Upper lobe of left lung (tissue), 6 donors: ENCODE measurements around the gene PTPRK. TPM values are rescaled to one million over a fixed set of nuclear protein-coding genes. Genes with fewer than 3 reads are reported as not detected.

ENCODE experiments used
- ATAC-seq, 2 donors: fragments of 200-7000 bp; cut with Tn5 transposase; one replicate each; pipeline ENCODE4 v1.9.1; 2022; ENCODE audit warnings: mild to moderate bottlenecking in 2 of 2, moderate library complexity in 2 of 2; ENCODE audit not compliant: low FRiP score in 2 of 2
- DNase-seq, 2 donors: peaks; one replicate each; pipeline ENCODE4 v3.0.0-alpha.2; 2019 to 2020
- H3K27ac ChIP-seq, 4 donors: fragments of 200-600 bp; sonication (generic); one replicate each; pipeline ENCODE4 v1.5.1; 2016 to 2019
- H3K27me3 ChIP-seq, 4 donors: fragments of 200-600 bp; sonication (generic); one replicate each; pipeline ENCODE4 v1.5.1; 2017 to 2019
- H3K36me3 ChIP-seq, 4 donors: fragments of 200-600 bp; sonication (generic); one replicate each; pipeline ENCODE4 v1.5.1; 2016 to 2019
- H3K4me1 ChIP-seq, 4 donors: fragments of 200-600 bp; sonication (generic); one replicate each; pipeline ENCODE4 v1.5.1; 2018 to 2019
- H3K4me3 ChIP-seq, 4 donors: fragments of 200-600 bp; sonication (generic); one replicate each; pipeline ENCODE4 v1.5.1; 2017 to 2019; ENCODE audit warnings: mild to moderate bottlenecking in 2 of 4, moderate library complexity in 1 of 4
- H3K9me3 ChIP-seq, 4 donors: fragments of 200-600 bp; sonication (generic); one replicate each; pipeline ENCODE4 v1.5.1; 2018 to 2019
- CTCF ChIP-seq, 6 experiments: fragments of 450-650 bp in 4 of 6; fragments of 200-600 bp in 2 of 6; sonication (generic) in 2 of 6; IDR thresholded peaks; one replicate each; pipeline ENCODE4 v1.5.1; 2016 to 2019; ENCODE audit warnings: antibody characterized with exemption in 6 of 6
- EP300 ChIP-seq, 4 donors: sonication (generic); formaldehyde crosslinking; IDR thresholded peaks; one replicate each; pipeline ENCODE4 v1.5.1; 2017; ENCODE audit warnings: antibody characterized with exemption in 4 of 4, control low read depth in 2 of 4
- POLR2A ChIP-seq, 4 donors: fragments of 450-650 bp; IDR thresholded peaks; one replicate each; pipeline ENCODE4 v1.5.1; 2016 to 2017; ENCODE audit warnings: antibody characterized with exemption in 4 of 4, mild to moderate bottlenecking in 2 of 4
- POLR2AphosphoS5 ChIP-seq, 2 donors: sonication (generic); formaldehyde crosslinking; IDR thresholded peaks; one replicate each; pipeline ENCODE4 v1.5.1; 2017; ENCODE audit warnings: antibody characterized with exemption in 2 of 2
- WGBS, 2 donors: methylation state at CpG; one replicate each; pipeline ENCODE4 v1.1.5; 2017 to 2018; 5-methylcytosine and 5-hydroxymethylcytosine counted together
- total RNA-seq, 6 donors: library from RNA; depleted of rRNA in 4 of 6; stranded (reverse); fragments of >200 nt in 4 of 6; gene quantifications; one replicate each; pipeline versions ENCODE4 v1.1.0 to v1.2.1, GENCODE V29; 2016 to 2021
- donor health status: DM: no; HTN: no; CAD: no; lungs with moderate emphysema.
- donor health status: DM: no; HTN: yes; CAD: no; lungs with severe emphysema.

Gene PTPRK
- total RNA-seq, 6 donors from 2014 or later = 42.7 to 97.4 (median 65.2) TPM

DNA sequence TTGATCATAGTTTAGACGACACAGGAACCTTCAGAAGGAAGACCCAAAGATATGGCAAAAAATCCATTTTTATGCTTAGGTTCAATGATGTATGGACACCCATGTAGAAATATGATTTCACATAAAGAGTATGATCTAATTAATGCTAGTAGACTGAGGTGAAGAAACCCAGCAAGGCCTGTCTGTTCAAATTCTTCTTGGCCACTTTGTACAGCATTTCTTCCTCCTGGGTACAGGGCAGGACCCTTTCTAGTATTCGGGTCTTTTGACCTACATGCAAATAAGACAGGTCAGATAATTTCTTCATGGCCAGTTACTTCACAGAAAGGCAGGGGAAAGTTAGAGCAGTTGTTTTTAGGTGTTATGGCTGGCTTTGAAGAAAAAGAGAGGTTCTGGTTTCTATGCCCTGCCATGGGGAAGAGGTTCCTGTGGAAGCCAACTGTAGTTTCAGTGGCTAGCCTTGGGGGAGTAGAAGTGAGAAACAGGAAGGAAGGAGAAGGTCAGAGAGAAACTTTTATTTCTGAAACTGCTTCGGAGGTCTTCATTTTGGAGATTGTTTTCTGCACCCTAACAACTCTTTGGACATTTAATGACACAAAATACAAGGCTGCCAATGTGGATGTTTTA lies 208.3 kb downstream of the PTPRK start:
- Histone ChIP-seq H3K9me3 (no peaks in the 10 kb centered on the region), H3K4me3 (no peak overlapping the region), H3K4me1 (peaks cover 0 to 6% (median 0%) of the 10 kb centered on the region in 4 donors), H3K27me3 (no peaks in the 10 kb centered on the region), H3K36me3 (no peaks in the 10 kb centered on the region), H3K27ac (no peak overlapping the region)
- 77 to 82% methylated on average over 3 of the region's 3 CpGs for WGBS, 2 donors
- ATAC-seq (no peak), DNase-seq (no peak)
- no peak for TF ChIP-seq EP300 (IDR thresholded peaks at IDR 0.05)
- TF ChIP-seq CTCF (IDR thresholded peaks at IDR 0.05) = no peak
- TF ChIP-seq POLR2A (IDR thresholded peaks at IDR 0.05) = no peak
- no peak for TF ChIP-seq POLR2AphosphoS5 (IDR thresholded peaks at IDR 0.05)

GRCh38 chr6:128310451-128310850 lies 209.9 kb downstream of the PTPRK start:
- no peak for ATAC-seq
- Histone ChIP-seq H3K9me3 (no peaks in the 10 kb centered on the region), H3K27ac (no peak overlapping the region), H3K4me3 (no peak overlapping the region), H3K4me1 (peaks cover 0 to 6% (median 0%) of the 10 kb centered on the region in 4 donors), H3K27me3 (no peaks in the 10 kb centered on the region), H3K36me3 (no peaks in the 10 kb centered on the region)
- TF ChIP-seq POLR2AphosphoS5 (IDR thresholded peaks at IDR 0.05) = no peak
- TF ChIP-seq EP300 (IDR thresholded peaks at IDR 0.05) = no peak
- TF ChIP-seq POLR2A (IDR thresholded peaks at IDR 0.05) = no peak
- no peak for TF ChIP-seq CTCF (IDR thresholded peaks at IDR 0.05)
- WGBS, 2 donors = 40 to 41% methylated on average over 2 of the region's 2 CpGs
- DNase-seq = no peak

DNA sequence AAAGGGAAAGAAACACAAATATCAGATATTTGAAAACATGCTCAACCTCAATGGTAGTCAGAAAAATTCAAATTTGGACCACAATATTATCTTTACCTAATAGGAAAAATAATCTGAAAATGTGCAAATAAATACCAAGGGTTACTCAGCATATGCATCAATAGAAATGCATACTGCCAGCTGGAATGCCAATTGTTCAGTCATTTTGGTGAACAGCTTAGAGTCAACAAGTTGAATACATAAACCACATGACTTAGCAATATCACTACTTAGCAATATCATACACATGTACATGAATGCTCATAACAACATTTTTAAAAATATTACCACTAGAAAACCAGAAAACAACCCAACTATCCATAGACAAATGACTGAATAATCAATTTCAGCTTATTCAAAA lies 212.7 kb downstream of the PTPRK start:
- ATAC-seq = no peak
- no peak for DNase-seq
- no peaks in the 10 kb centered on the region for H3K4me1 ChIP-seq

DNA sequence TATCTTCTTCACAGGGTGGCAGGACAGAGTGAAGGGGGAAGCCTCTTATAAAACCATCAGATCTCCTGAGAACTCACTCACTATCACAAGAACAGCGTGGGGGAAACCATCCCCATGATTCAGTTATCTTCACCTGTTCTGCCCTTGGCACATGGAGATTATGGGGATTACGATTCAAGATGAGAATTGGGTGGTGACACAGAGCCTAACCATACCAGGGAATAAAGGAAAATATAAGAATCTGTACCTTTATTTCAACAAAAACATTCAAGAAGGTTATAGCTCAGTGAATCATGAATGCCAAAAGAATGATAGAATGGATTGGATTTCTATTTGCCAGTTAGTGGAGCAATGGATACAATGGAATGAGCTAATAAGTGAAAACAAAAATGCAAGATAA lies 214.4 kb downstream of the PTPRK start:
- no peaks in the 10 kb centered on the region for H3K4me1 ChIP-seq

More for the DNA sequence above, 212.7 kb downstream of the PTPRK start:
- no peaks in the 10 kb centered on the region for H3K9me3 ChIP-seq
- no peaks in the 10 kb centered on the region for H3K27me3 ChIP-seq
- H3K27ac ChIP-seq = no peak overlapping the region
- no peak overlapping the region for H3K4me3 ChIP-seq
- no peaks in the 10 kb centered on the region for H3K36me3 ChIP-seq
- TF ChIP-seq POLR2A (IDR thresholded peaks at IDR 0.05) (no peak), EP300 (IDR thresholded peaks at IDR 0.05) (no peak), CTCF (IDR thresholded peaks at IDR 0.05) (no peak), POLR2AphosphoS5 (IDR thresholded peaks at IDR 0.05) (no peak)

More for the DNA sequence above, 214.4 kb downstream of the PTPRK start:
- ATAC-seq (no peak), DNase-seq (no peak)
- Histone ChIP-seq H3K36me3 (no peaks in the 10 kb centered on the region), H3K4me3 (no peak overlapping the region), H3K27ac (no peak overlapping the region), H3K27me3 (no peaks in the 10 kb centered on the region), H3K9me3 (no peaks in the 10 kb centered on the region)
- TF ChIP-seq CTCF (IDR thresholded peaks at IDR 0.05) = no peak
- no peak for TF ChIP-seq EP300 (IDR thresholded peaks at IDR 0.05)
- no peak for TF ChIP-seq POLR2A (IDR thresholded peaks at IDR 0.05)
- no peak for TF ChIP-seq POLR2AphosphoS5 (IDR thresholded peaks at IDR 0.05)
- WGBS, 2 donors = 92 to 98% methylated on average over 2 of the region's 2 CpGs
